Measurements from ENCODE around the gene KRTAP19-4. TPM values are rescaled to one million over a fixed set of nuclear protein-coding genes. Genes with fewer than 3 reads are reported as not detected.

Gene KRTAP19-4
- polyA plus RNA-seq (2012; rRNA removed): not detected in 2 replicates
- not detected in 2 replicates for polyA plus RNA-seq (2012; cell fraction: cytosol; rRNA removed)
- polyA plus RNA-seq (2012; cell fraction: nucleus; rRNA removed): not detected in 2 replicates

- no peaks in the 10 kb centered on the region for H3F3A ChIP-seq (replicated peaks; ENCODE audit: insufficient read depth)
- no peaks in the 10 kb centered on the region for H3K9me3 ChIP-seq
- H3K27me3 ChIP-seq (ENCODE audit: insufficient read depth): peaks cover 2% of the 10 kb centered on the region; the same call in 1 of the 2 replicates
- POLR2A ChIA-PET: no interaction called here
- H3K9ac ChIP-seq: no peak within 1 kb of the TSS
- no peak for TF ChIP-seq NFIC (IDR thresholded peaks at IDR 0.05; ENCODE audit: borderline replicate concordance)
- TF ChIP-seq IRF3 (IDR thresholded peaks at IDR 0.05; ENCODE audit: low read depth, low read length): no peak
- TF ChIP-seq USF1 (IDR thresholded peaks at IDR 0.05; ENCODE audit: borderline replicate concordance, low read depth): no peak
- no peak for TF ChIP-seq JUND (IDR thresholded peaks at IDR 0.05)
- no peak for TF ChIP-seq TAF1 (IDR thresholded peaks at IDR 0.05; ENCODE audit: borderline replicate concordance, low read depth, low read length)
- no peak for TF ChIP-seq NRF1 (IDR thresholded peaks at IDR 0.05; ENCODE audit: low read depth, low read length)
- TF ChIP-seq MAX (IDR thresholded peaks at IDR 0.05; ENCODE audit: low read depth): no peak
- no peak for TF ChIP-seq YY1 (IDR thresholded peaks at IDR 0.05; ENCODE audit: low read depth)
- TF ChIP-seq POLR2AphosphoS5 (IDR thresholded peaks at IDR 0.05; ENCODE audit: low read depth, low read length): no peak
- no peak for TF ChIP-seq TCF12 (IDR thresholded peaks at IDR 0.05)
- TF ChIP-seq SIN3A (IDR thresholded peaks at IDR 0.05; ENCODE audit: borderline replicate concordance, low read depth, low read length): no peak
- no peak for TF ChIP-seq RFX5 (IDR thresholded peaks at IDR 0.05; ENCODE audit: low read length)
- no peak for TF ChIP-seq EP300 (IDR thresholded peaks at IDR 0.05; ENCODE audit: borderline replicate concordance in 1 of 2, low read depth in 1 of 2, low read length in 1 of 2)
- TF ChIP-seq MEF2A (IDR thresholded peaks at IDR 0.05; ENCODE audit: borderline replicate concordance, low read depth): no peak
- no peak for TF ChIP-seq EZH2phosphoT487 (IDR thresholded peaks at IDR 0.05; ENCODE audit: borderline replicate concordance, low read depth)
- TF ChIP-seq ZBTB33 (IDR thresholded peaks at IDR 0.05; ENCODE audit: borderline replicate concordance, low read depth): no peak
- no peak for TF ChIP-seq GABPA (IDR thresholded peaks at IDR 0.05; ENCODE audit: low read depth)
- no peak for TF ChIP-seq PBX3 (IDR thresholded peaks at IDR 0.05)
- no peak for TF ChIP-seq GATA2 (CRISPR knock-in tag; IDR thresholded peaks at IDR 0.05)
- DNase-seq: no peak
- CTCF ChIA-PET: no interaction called here
- no peaks in the 10 kb centered on the region for H3K4me1 ChIP-seq (ENCODE audit: control insufficient read depth in 1 of 2, insufficient read depth in 2 of 2, low read depth in 1 of 2, low read length in 1 of 2)
- no peaks in the 10 kb centered on the region for H3K36me3 ChIP-seq (replicated peaks in 1 of 2; ENCODE audit: control insufficient read depth in 1 of 2, insufficient read depth in 2 of 2, low read length in 1 of 2)
- H3K79me2 ChIP-seq (ENCODE audit: insufficient read depth): no peaks in the 10 kb centered on the region
- no peaks in the 10 kb centered on the region for H4K20me1 ChIP-seq (ENCODE audit: insufficient read depth)
- WGBS (ENCODE audit: low lambda C conversion rate): 1% methylated on average over 4 of the region's 4 CpGs
- H2AFZ ChIP-seq (ENCODE audit: low read depth): no peak within 1 kb of the TSS
- no peak within 1 kb of the TSS for H3K4me3 ChIP-seq (ENCODE audit: low read depth in 2 of 2, low read length in 1 of 2)
- H3K9me2 ChIP-seq: no peaks in the 10 kb centered on the region
- H3K27ac ChIP-seq (ENCODE audit: low read depth in 2 of 2, low read length in 1 of 2): no peak within 1 kb of the TSS
- H3K4me2 ChIP-seq: no peak within 1 kb of the TSS
Measured at GRCh38 chr21:30497065-30497464, at the start of gene KRTAP19-4. Gene KRTAP19-4, minus strand, starts transcription at chr21:30497165. Its CDS starts 55 bp downstream, at chr21:30497110.

All from SK-N-SH (cell line).